HG03432 (cell line): ENCODE data around the gene ZNF419.

Source experiments
- ATAC-seq: cut with Tn5 transposase; IDR thresholded peaks from one replicate; pipeline ENCODE4 v1.9.1; 2021; ENCODE audit warnings: mild to moderate bottlenecking, moderate library complexity; ENCODE audit not compliant: unreplicated experiment

ZNF419 gene

GRCh38 chr19:57527136-57527881, 39.8 kb downstream of the ZNF419 start, which contains the start of gene ZNF549:
Gene ZNF549, plus strand, starts transcription at chr19:57527356. Its CDS starts 218 bp downstream, at chr19:57527574.
- peak; percentile 98 for ATAC-seq

- no peak for ATAC-seq
These were observed 50.5 kb downstream of the ZNF419 start for GRCh38 chr19:57537953-57538547.
